ENCODE measurements around the gene KIN.

Gene KIN

DNA sequence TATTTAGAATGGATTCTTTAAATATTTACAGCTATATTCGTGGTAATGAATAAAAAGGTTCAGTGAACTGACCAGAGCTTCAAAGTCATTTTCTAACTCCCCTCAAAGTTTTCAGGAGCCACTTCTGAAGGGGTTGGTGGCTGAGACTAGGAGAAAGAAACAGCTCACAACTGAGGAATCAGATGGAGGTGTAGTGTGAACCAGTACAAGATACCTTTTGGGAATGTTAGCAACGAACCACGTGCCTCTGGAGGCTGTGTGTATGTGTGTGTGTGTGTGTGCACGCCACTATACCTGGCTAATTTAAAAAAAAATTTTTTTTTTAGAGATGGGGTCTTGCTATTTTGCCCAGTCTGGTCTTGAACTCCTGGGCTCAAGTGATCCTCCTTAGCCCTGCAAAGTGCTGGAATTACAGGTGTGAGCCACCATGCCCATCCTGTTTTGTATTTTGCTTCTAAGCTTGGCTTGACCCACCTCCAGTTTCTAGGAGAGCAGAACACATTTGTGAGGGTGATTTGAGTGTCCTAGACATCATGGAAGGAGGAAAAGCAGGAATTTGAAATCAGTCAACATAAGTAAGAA, 21.0 kb upstream of the KIN start:
- Histone ChIP-seq H3K4me3 (replicated peaks; ENCODE audit: low read depth, low read length) (no peak overlapping the region), H3K27me3 (replicated peaks; ENCODE audit: control insufficient read depth, insufficient read depth, low read length) (no peaks in the 10 kb centered on the region), H3K36me3 (ENCODE audit: control insufficient read depth, insufficient read depth, low read length) (peaks cover 6% of the 10 kb centered on the region)
- TF ChIP-seq CTCF (IDR thresholded peaks at IDR 0.05; ENCODE audit: insufficient read depth, low read length, poor library complexity, severe bottlenecking): no peak
- no peak for DNase-seq (ENCODE audit: extremely low read depth, insufficient read length)

DNA sequence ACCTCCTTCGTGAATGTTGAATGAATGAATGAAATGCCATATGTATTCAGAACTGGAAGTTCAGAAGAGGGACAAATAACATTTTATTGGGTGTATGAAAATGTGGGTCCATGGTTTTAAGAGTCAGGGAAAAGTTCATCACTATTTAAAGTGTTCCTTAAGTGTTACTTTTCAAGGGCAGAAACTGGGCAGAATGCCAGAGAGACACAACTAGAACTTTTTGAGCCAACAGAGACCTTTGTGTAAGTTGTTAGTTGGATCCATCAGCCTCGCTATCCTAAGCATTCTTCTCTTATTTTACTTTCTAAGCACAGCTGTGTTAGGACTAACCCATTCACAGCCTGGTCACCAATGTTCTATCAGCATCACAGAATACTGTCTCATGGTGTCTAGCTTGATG, 16.9 kb upstream of the KIN start:
- TF ChIP-seq CTCF (IDR thresholded peaks at IDR 0.05; ENCODE audit: insufficient read depth, low read length, poor library complexity, severe bottlenecking): no peak
- H3K4me3 ChIP-seq (replicated peaks; ENCODE audit: low read depth, low read length): no peak overlapping the region
- no peak for DNase-seq (ENCODE audit: extremely low read depth, insufficient read length)
- H3K36me3 ChIP-seq (ENCODE audit: control insufficient read depth, insufficient read depth, low read length): peaks cover 12% of the 10 kb centered on the region
- H3K27me3 ChIP-seq (replicated peaks; ENCODE audit: control insufficient read depth, insufficient read depth, low read length): no peaks in the 10 kb centered on the region

DNA sequence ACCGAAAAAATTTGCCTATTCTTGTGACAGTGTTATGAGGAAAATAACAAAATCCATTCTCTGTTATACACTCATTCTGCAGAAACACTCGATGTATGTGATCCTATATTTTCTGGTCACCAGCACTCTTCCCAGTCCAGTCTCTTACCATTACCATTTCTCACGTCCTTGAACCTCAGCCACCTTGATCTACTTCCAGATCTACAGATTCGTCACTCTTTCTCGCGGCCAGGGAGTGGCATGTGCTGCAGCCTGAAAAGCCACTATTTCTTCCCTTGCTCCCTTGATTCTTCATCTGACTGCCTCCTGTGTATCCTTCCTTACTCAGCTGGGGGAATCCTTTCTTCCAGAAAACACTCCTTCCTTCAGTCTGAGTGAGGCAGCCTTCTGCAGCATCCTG, 16.4 kb upstream of the KIN start:
- H3K36me3 ChIP-seq (ENCODE audit: control insufficient read depth, insufficient read depth, low read length): peaks cover 14% of the 10 kb centered on the region
- DNase-seq (ENCODE audit: extremely low read depth, insufficient read length): no peak
- H3K4me3 ChIP-seq (replicated peaks; ENCODE audit: low read depth, low read length): no peak overlapping the region
- no peak for TF ChIP-seq CTCF (IDR thresholded peaks at IDR 0.05; ENCODE audit: insufficient read depth, low read length, poor library complexity, severe bottlenecking)
- no peaks in the 10 kb centered on the region for H3K27me3 ChIP-seq (replicated peaks; ENCODE audit: control insufficient read depth, insufficient read depth, low read length)

- H3K4me3 ChIP-seq (replicated peaks; ENCODE audit: low read depth, low read length): no peak overlapping the region
- no peak for DNase-seq (ENCODE audit: extremely low read depth, insufficient read length)
- H3K36me3 ChIP-seq (ENCODE audit: control insufficient read depth, insufficient read depth, low read length): peaks cover 15% of the 10 kb centered on the region
- no peak for TF ChIP-seq CTCF (IDR thresholded peaks at IDR 0.05; ENCODE audit: insufficient read depth, low read length, poor library complexity, severe bottlenecking)
- no peaks in the 10 kb centered on the region for H3K27me3 ChIP-seq (replicated peaks; ENCODE audit: control insufficient read depth, insufficient read depth, low read length)
Measured at GRCh38 chr10:7802606-7803005, 14.8 kb upstream of the KIN start.

- no peak for TF ChIP-seq CTCF (IDR thresholded peaks at IDR 0.05; ENCODE audit: insufficient read depth, low read length, poor library complexity, severe bottlenecking)
- Histone ChIP-seq H3K27me3 (replicated peaks; ENCODE audit: control insufficient read depth, insufficient read depth, low read length) (no peaks in the 10 kb centered on the region), H3K36me3 (ENCODE audit: control insufficient read depth, insufficient read depth, low read length) (peaks cover 9% of the 10 kb centered on the region), H3K4me3 (replicated peaks; ENCODE audit: low read depth, low read length) (no peak overlapping the region)
- DNase-seq (ENCODE audit: extremely low read depth, insufficient read length): no peak
Measured at GRCh38 chr10:7797582-7797981, 9.8 kb upstream of the KIN start.

DNA sequence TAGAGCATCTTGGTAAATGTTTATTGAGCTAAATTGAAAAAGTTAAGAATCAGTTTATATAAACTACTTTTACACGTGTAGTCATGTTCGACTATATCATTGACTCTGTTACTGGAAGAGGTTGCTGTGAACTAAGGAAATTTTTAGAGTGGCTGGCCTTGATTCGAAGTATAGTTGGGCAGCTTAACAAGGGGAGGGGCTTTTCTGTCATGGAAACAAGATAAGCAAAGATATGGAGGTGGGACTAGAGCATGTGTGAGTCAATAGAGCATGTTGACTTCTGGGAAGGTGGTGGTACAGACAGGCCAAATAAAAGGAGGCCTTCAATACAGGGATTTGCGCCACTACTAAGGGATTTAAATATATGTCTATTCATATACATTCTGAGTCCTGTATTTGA, 7.8 kb upstream of the KIN start:
- peaks cover 7% of the 10 kb centered on the region for H3K36me3 ChIP-seq (ENCODE audit: control insufficient read depth, insufficient read depth, low read length)
- no peak for TF ChIP-seq CTCF (IDR thresholded peaks at IDR 0.05; ENCODE audit: insufficient read depth, low read length, poor library complexity, severe bottlenecking)
- H3K27me3 ChIP-seq (replicated peaks; ENCODE audit: control insufficient read depth, insufficient read depth, low read length): no peaks in the 10 kb centered on the region
- H3K4me3 ChIP-seq (replicated peaks; ENCODE audit: low read depth, low read length): no peak overlapping the region
- DNase-seq (ENCODE audit: extremely low read depth, insufficient read length): no peak
